ENCODE measurements around the gene ROCK2.

GRCh38 chr2:11343368-11343649, 1.1 kb downstream of the ROCK2 start:
- TF ChIP-seq SLC30A9 (CRISPR knock-in tag; IDR thresholded peaks at IDR 0.05) = no peak
- TF ChIP-seq USF1 (CRISPR knock-in tag; IDR thresholded peaks at IDR 0.05) = no peak
- no peak for TF ChIP-seq ZSCAN29 (IDR thresholded peaks at IDR 0.05)
- no peak for TF ChIP-seq ZNF133 (CRISPR knock-in tag; IDR thresholded peaks at IDR 0.05)
- no peak for TF ChIP-seq CTCF (IDR thresholded peaks at IDR 0.05 in 2 of 3, conservative IDR thresholded peaks at IDR 0.05 in 1 of 3; ENCODE audit: insufficient read depth in 2 of 3, low read depth in 1 of 3, low read length in 3 of 3)
- no peak for TF ChIP-seq ZBED1 (IDR thresholded peaks at IDR 0.05)
- no peak for TF ChIP-seq EZH2 (IDR thresholded peaks at IDR 0.05; ENCODE audit: borderline replicate concordance, low read depth, low read length)
- no peak for TF ChIP-seq MAX (CRISPR knock-in tag; IDR thresholded peaks at IDR 0.05)
- TF ChIP-seq GTF2F1 (IDR thresholded peaks at IDR 0.05; ENCODE audit: low read depth, low read length) = no peak
- TF ChIP-seq ATF1 (CRISPR knock-in tag; IDR thresholded peaks at IDR 0.05) = no peak
- TF ChIP-seq ATF1 (tag; IDR thresholded peaks at IDR 0.05) = no peak
